Bronchial epithelial cell (primary cell): ENCODE measurements around the gene RABEP1. TPM values are rescaled to one million over a fixed set of nuclear protein-coding genes. Genes with fewer than 3 reads are reported as not detected.

ENCODE experiments used
- DNase-seq: peaks from one replicate; pipeline ENCODE4 v3.0.0-alpha.2; 2010; ENCODE audit warnings: low read depth
- FAIRE-seq: peaks from 2 replicates; lab custom pipeline; 2011; peaks lifted over from hg19 to GRCh38; lab: Jason Lieb, UNC
- H3K27me3 ChIP-seq: 2 replicates; pipeline ENCODE4 v1.5.1; 2011; ENCODE audit warnings: low read length; ENCODE audit not compliant: control insufficient read depth, insufficient read depth
- H3K36me3 ChIP-seq: 2 replicates; pipeline ENCODE4 v1.5.1; 2011; ENCODE audit warnings: low read length; ENCODE audit not compliant: control insufficient read depth, insufficient read depth
- H3K4me3 ChIP-seq: 2 replicates; pipeline ENCODE4 v1.5.1; 2011; ENCODE audit warnings: mild to moderate bottlenecking, low read depth, low read length, control low read depth
- CTCF ChIP-seq: IDR thresholded peaks from 2 replicates; pipeline ENCODE4 v1.5.1; 2011; ENCODE audit warnings: mild to moderate bottlenecking, moderate library complexity, low read length, control low read depth, inconsistent platforms; ENCODE audit not compliant: insufficient read depth, severe bottlenecking
- total RNA-seq: library from RNA; depleted of rRNA; stranded (reverse); fragments of >200 nt; gene quantifications from 2 replicates; pipeline ENCODE4 v1.2.1, GENCODE V29; 2014

RABEP1 gene
- total RNA-seq, 1 donor from 2014 or later, result 41.1 TPM

- Histone ChIP-seq H3K4me3 (no peak overlapping the region), H3K36me3 (no peaks in the 10 kb centered on the region), H3K27me3 (no peaks in the 10 kb centered on the region)
- TF ChIP-seq CTCF, result no peak
- FAIRE-seq (no peak), DNase-seq (no peak)
Measured at GRCh38 chr17:5309851-5310250, 27.8 kb downstream of the RABEP1 start.

- Histone ChIP-seq H3K4me3 (no peak overlapping the region), H3K27me3 (no peaks in the 10 kb centered on the region), H3K36me3 (no peaks in the 10 kb centered on the region)
- FAIRE-seq (no peak), DNase-seq (no peak)
- TF ChIP-seq CTCF, result no peak
Measured at GRCh38 chr17:5325851-5326250, 43.8 kb downstream of the RABEP1 start.

- DNase-seq, result no peak
- H3K27me3 ChIP-seq, result no peaks in the 10 kb centered on the region
- no peak overlapping the region for H3K4me3 ChIP-seq
- H3K36me3 ChIP-seq, result peaks cover 1% of the 10 kb centered on the region
- TF ChIP-seq CTCF, result no peak
- no peak for FAIRE-seq
Measured at GRCh38 chr17:5329784-5330557, 47.9 kb downstream of the RABEP1 start.

GRCh38 chr17:5330981-5331380 lies 48.9 kb downstream of the RABEP1 start:
- no peaks in the 10 kb centered on the region for H3K27me3 ChIP-seq
- TF ChIP-seq CTCF, result no peak
- H3K36me3 ChIP-seq, result peaks cover 1% of the 10 kb centered on the region
- FAIRE-seq (no peak), DNase-seq (no peak)
- H3K4me3 ChIP-seq, result no peak overlapping the region

GRCh38 chr17:5331506-5331905 lies 49.4 kb downstream of the RABEP1 start:
- H3K4me3 ChIP-seq, result no peak overlapping the region
- no peaks in the 10 kb centered on the region for H3K27me3 ChIP-seq
- DNase-seq, result no peak
- peaks cover 1% of the 10 kb centered on the region for H3K36me3 ChIP-seq
- FAIRE-seq, result no peak
- TF ChIP-seq CTCF, result no peak

- no peak for TF ChIP-seq CTCF
- no peak overlapping the region for H3K4me3 ChIP-seq
- FAIRE-seq (no peak), DNase-seq (no peak)
- no peaks in the 10 kb centered on the region for H3K27me3 ChIP-seq
- peaks cover 1% of the 10 kb centered on the region for H3K36me3 ChIP-seq
Measured at GRCh38 chr17:5344914-5345313, 62.8 kb downstream of the RABEP1 start.
